Hepatocyte (in vitro differentiated cells): ENCODE measurements around the gene SORCS2. TPM values are rescaled to one million over a fixed set of nuclear protein-coding genes. Genes with fewer than 3 reads are reported as not detected.

Experiments
- DNase-seq: peaks from one replicate; pipeline ENCODE4 v3.0.0-alpha.2; 2016; ENCODE audit warnings: low spot score
- H2AFZ ChIP-seq: fragments of 200-600 bp; sonication (generic); 2 replicates; pipeline ENCODE4 v1.6.0; 2016; ENCODE audit warnings: antibody characterized with exemption, mild to moderate bottlenecking
- H3K27ac ChIP-seq: fragments of 200-600 bp; sonication (generic); 2 replicates; pipeline ENCODE4 v1.5.1; 2016; ENCODE audit warnings: mild to moderate bottlenecking
- H3K27me3 ChIP-seq: fragments of 200-600 bp; sonication (generic); 2 replicates; pipeline ENCODE4 v1.6.1; 2016
- H3K36me3 ChIP-seq: fragments of 200-600 bp; sonication (generic); replicated peaks from 2 replicates; pipeline ENCODE4 v1.5.1; 2016; ENCODE audit warnings: low read depth; ENCODE audit not compliant: insufficient read depth
- H3K4me1 ChIP-seq: fragments of 200-600 bp; sonication (generic); 2 replicates; pipeline ENCODE4 v1.5.1; 2016; ENCODE audit warnings: mild to moderate bottlenecking, moderate library complexity; ENCODE audit not compliant: insufficient read depth
- H3K4me2 ChIP-seq: fragments of 200-600 bp; sonication (generic); 2 replicates; pipeline ENCODE4 v1.6.0; 2016
- H3K4me3 ChIP-seq: fragments of 200-600 bp; sonication (generic); 2 replicates; pipeline ENCODE4 v1.5.1; 2016; ENCODE audit warnings: mild to moderate bottlenecking
- H3K79me2 ChIP-seq: fragments of 200-600 bp; sonication (generic); 2 replicates; pipeline ENCODE4 v1.6.0; 2017; ENCODE audit warnings: mild to moderate bottlenecking
- H3K9me2 ChIP-seq: fragments of 200-600 bp; sonication (generic); replicated peaks from 2 replicates; pipeline ENCODE4 v1.6.0; 2017; ENCODE audit warnings: mild to moderate bottlenecking; ENCODE audit not compliant: insufficient read depth
- H3K9me3 ChIP-seq: fragments of 200-600 bp; sonication (generic); 2 replicates; pipeline ENCODE4 v1.5.1; 2016; ENCODE audit warnings: low read depth, mild to moderate bottlenecking
- H4K20me1 ChIP-seq: fragments of 200-600 bp; sonication (generic); 2 replicates; pipeline ENCODE4 v1.6.0; 2016; ENCODE audit warnings: mild to moderate bottlenecking; ENCODE audit not compliant: insufficient read depth, poor library complexity, severe bottlenecking
- CTCF ChIP-seq: fragments of 200-600 bp; sonication (generic); IDR thresholded peaks from 2 replicates; pipeline ENCODE4 v1.5.1; 2016; ENCODE audit warnings: antibody characterized with exemption, mild to moderate bottlenecking; ENCODE audit not compliant: poor library complexity
- EZH2 ChIP-seq: fragments of 200-600 bp; sonication (generic); IDR thresholded peaks from 2 replicates; pipeline ENCODE4 v1.6.1; 2016; ENCODE audit warnings: antibody characterized with exemption, mild to moderate bottlenecking, borderline replicate concordance
- EZH2phosphoT487 ChIP-seq: fragments of 200-600 bp; sonication (generic); IDR thresholded peaks from one replicate; pipeline ENCODE4 v1.6.1; 2018; ENCODE audit warnings: antibody characterized with exemption, mild to moderate bottlenecking, low read depth, moderate library complexity; ENCODE audit not compliant: unreplicated experiment, severe bottlenecking
- WGBS: methylation state at CpG from one replicate; pipeline ENCODE4 v1.1.6; 2016; ENCODE audit warnings: low lambda C conversion rate; ENCODE audit errors: missing lambda C conversion rate; 5-methylcytosine and 5-hydroxymethylcytosine counted together
- polyA plus RNA-seq: library from polyadenylated mRNA; unstranded; fragments of >200 nt; fragmentation: Nextera tagmentation; extraction: Ambion mirVana; gene quantifications from 2 replicates; pipeline ENCODE4 v1.2.1, GENCODE V29; 2016
- total RNA-seq: library from RNA; depleted of rRNA; stranded (reverse); fragments of >200 nt; gene quantifications from 2 replicates; pipeline ENCODE4 v1.2.3, GENCODE V29; 2014

Gene SORCS2
- total and polyA plus RNA-seq, 2 experiments from 2014 or later, result 1.6 to 4.8 TPM

GRCh38 chr4:7618361-7618760 is 426.0 kb downstream of the SORCS2 start:
- TF ChIP-seq EZH2 (no peak), CTCF (no peak), EZH2phosphoT487 (no peak)

GRCh38 chr4:7620086-7620813 is 427.9 kb downstream of the SORCS2 start:
- Histone ChIP-seq H3K4me2 (no peak overlapping the region), H3K79me2 (no peaks in the 10 kb centered on the region), H3K9me3 (no peaks in the 10 kb centered on the region), H3K4me3 (no peak overlapping the region), H3K4me1 (no peaks in the 10 kb centered on the region), H3K27ac (no peak overlapping the region), H3K36me3 (no peaks in the 10 kb centered on the region), H3K27me3 (no peaks in the 10 kb centered on the region), H2AFZ (no peak overlapping the region), H4K20me1 (no peaks in the 10 kb centered on the region), H3K9me2 (no peaks in the 10 kb centered on the region)
- no peak for DNase-seq
- 87% methylated on average over 16 of the region's 16 CpGs for WGBS
- TF ChIP-seq EZH2phosphoT487 (no peak), CTCF (no peak), EZH2 (no peak)

More at GRCh38 chr4:7618361-7618760, 426.0 kb downstream of the SORCS2 start:
- Histone ChIP-seq H2AFZ (no peak overlapping the region), H3K36me3 (no peaks in the 10 kb centered on the region), H3K27me3 (no peaks in the 10 kb centered on the region), H3K79me2 (no peaks in the 10 kb centered on the region), H3K4me1 (no peaks in the 10 kb centered on the region), H3K4me2 (no peak overlapping the region), H3K27ac (no peak overlapping the region), H3K9me2 (no peaks in the 10 kb centered on the region), H4K20me1 (no peaks in the 10 kb centered on the region), H3K9me3 (no peaks in the 10 kb centered on the region), H3K4me3 (no peak overlapping the region)
- WGBS, result 87% methylated on average over 9 of the region's 9 CpGs
- DNase-seq, result no peak

- H3K79me2 ChIP-seq, result no peaks in the 10 kb centered on the region
- H3K9me2 ChIP-seq, result no peaks in the 10 kb centered on the region
- no peaks in the 10 kb centered on the region for H3K9me3 ChIP-seq
- no peaks in the 10 kb centered on the region for H3K4me1 ChIP-seq
- H3K4me3 ChIP-seq, result no peak overlapping the region
- no peak overlapping the region for H3K27ac ChIP-seq
- no peaks in the 10 kb centered on the region for H3K27me3 ChIP-seq
- DNase-seq, result no peak
- no peaks in the 10 kb centered on the region for H3K36me3 ChIP-seq
- WGBS, result 88% methylated on average over 7 of the region's 10 CpGs
- TF ChIP-seq CTCF (no peak), EZH2phosphoT487 (no peak), EZH2 (no peak)
- no peak overlapping the region for H2AFZ ChIP-seq
- H4K20me1 ChIP-seq, result no peaks in the 10 kb centered on the region
- no peak overlapping the region for H3K4me2 ChIP-seq
These were observed 428.5 kb downstream of the SORCS2 start for GRCh38 chr4:7620814-7621176.
